T-helper 2 cell treated with Interferon-gamma antibody and Interleukin-4, amounts not matched to agents 5 μg/mL and 100 μg/mL, for 36 hours (primary cell): ENCODE results near the gene C16orf74.

Experiments
- DNase-seq: peaks from one replicate; pipeline ENCODE4 v3.0.0; 2021; ENCODE audit warnings: low spot score
- H3K27ac Mint-ChIP-seq: one replicate; pipeline ENCODE4 v1.8.0; 2021; ENCODE audit warnings: mild to moderate bottlenecking, mixed read lengths
- H3K27me3 Mint-ChIP-seq: one replicate; pipeline ENCODE4 v1.8.0; 2021; ENCODE audit warnings: low read depth, mixed read lengths
- H3K36me3 Mint-ChIP-seq: one replicate; pipeline ENCODE4 v1.8.0; 2021; ENCODE audit warnings: low read depth, mixed read lengths
- H3K4me1 Mint-ChIP-seq: one replicate; pipeline ENCODE4 v1.8.0; 2021; ENCODE audit warnings: low read depth, mixed read lengths
- H3K4me3 Mint-ChIP-seq: one replicate; pipeline ENCODE4 v1.8.0; 2022; ENCODE audit warnings: mild to moderate bottlenecking, moderate library complexity, mixed read lengths
- H3K9me3 Mint-ChIP-seq: one replicate; pipeline ENCODE4 v1.8.0; 2021; ENCODE audit warnings: mixed read lengths

C16orf74 gene

DNA sequence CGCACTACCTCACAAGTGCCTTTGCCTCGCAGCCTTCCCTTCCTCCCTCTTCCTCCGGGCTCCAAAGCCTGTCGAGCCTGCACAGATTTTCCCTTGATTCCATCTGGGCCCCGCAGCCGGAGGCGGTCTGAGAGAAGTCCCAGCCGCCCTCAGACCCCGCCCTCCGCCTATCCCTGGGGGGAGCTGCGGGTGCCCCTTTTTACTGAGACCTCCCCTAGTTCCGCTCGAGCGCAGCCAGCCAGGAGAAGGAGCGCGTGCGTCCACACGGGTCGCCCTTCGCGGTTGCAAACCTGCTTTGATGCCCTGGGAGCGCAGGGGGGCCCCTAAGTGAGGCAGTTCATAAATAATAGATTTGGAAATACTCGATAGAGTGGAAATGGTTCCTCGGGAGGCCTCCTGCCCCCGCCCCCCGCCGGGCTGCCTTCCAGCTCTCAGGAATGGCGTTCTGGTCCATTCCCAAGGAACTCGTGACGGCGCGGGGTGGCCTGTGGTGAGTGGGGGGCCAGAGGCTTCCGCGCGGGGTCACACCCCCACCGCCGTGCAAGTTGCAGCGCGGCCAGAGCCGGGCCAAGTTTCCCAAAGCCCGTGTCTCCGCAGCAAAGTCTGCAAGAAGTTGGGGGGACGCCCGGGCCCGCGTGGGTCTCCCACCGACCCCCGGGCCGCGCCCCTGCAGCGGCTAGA lies 610 bp downstream of the C16orf74 start:
- H3K4me3 Mint-ChIP-seq = peak overlapping the region; percentile 74
- H3K9me3 Mint-ChIP-seq = no peaks in the 10 kb centered on the region
- peaks cover 26% of the 10 kb centered on the region for H3K27me3 Mint-ChIP-seq
- H3K4me1 Mint-ChIP-seq = peaks cover 3% of the 10 kb centered on the region
- H3K36me3 Mint-ChIP-seq = no peaks in the 10 kb centered on the region
- H3K27ac Mint-ChIP-seq = no peak overlapping the region
- DNase-seq = no peak

DNA sequence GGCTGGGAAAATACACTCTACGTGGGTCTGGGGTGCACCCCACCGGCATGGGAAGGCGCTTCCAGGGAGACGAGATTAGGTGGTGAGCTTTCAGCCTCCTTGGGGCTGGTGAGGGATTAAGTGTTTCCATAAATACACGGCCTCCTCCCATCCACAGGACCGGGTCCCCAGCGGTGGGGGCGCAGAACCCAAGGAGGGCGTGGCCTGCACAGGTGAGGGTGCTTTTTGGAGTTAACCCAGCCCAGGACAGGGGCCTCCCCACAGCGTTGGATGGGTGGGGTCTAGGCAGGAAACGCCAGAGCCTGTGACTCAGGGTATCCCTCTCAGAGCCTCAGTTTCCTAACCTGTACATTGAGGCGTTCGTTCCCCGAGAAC lies 1.1 kb downstream of the C16orf74 start:
- Mint-ChIP-seq H3K36me3 (no peaks in the 10 kb centered on the region), H3K4me1 (peaks cover 3% of the 10 kb centered on the region), H3K4me3 (peak overlapping the region; percentile 74), H3K27me3 (peaks cover 26% of the 10 kb centered on the region), H3K9me3 (no peaks in the 10 kb centered on the region), H3K27ac (no peak overlapping the region)
- no peak for DNase-seq

DNA sequence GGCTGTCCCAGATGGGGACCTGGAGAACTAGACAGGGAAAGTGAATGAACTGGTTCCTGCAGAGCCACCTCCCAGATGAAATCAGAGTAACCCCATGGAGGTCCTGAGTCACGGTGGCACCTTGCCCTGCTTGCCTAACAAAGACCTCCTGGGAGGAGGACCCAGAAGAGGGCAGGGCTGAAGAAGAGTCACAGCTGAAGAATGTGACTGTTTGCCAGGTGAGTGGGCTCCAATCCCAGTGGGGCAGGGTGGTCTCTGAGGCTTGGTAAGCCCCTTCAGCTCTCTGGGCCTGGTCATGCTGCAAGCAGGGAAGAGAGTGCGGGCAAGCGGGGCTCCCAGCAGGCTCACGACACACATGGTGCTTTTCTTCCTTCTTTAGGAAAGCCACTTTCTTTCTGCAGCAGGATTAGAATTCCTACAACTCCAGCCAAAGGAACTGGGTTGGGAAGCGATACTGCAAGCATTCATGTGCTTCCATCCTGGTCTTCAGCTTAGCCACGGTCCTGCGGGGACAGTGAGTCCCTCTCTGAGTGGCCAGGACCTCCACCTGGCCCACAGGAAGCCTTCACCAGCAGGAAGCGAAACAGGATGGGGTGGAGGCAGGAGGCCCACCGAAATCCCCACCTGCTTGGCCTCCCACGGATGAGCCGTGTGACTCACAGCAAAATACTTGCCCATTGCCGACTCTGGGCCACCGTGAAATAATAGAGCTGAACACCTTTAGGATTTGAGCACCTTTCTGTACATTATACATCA lies 4.3 kb downstream of the C16orf74 start:
- Mint-ChIP-seq H3K4me3 (no peak overlapping the region), H3K27me3 (peaks cover 16% of the 10 kb centered on the region), H3K9me3 (no peaks in the 10 kb centered on the region), H3K27ac (no peak overlapping the region), H3K4me1 (peaks cover 3% of the 10 kb centered on the region), H3K36me3 (no peaks in the 10 kb centered on the region)
- no peak for DNase-seq

DNA sequence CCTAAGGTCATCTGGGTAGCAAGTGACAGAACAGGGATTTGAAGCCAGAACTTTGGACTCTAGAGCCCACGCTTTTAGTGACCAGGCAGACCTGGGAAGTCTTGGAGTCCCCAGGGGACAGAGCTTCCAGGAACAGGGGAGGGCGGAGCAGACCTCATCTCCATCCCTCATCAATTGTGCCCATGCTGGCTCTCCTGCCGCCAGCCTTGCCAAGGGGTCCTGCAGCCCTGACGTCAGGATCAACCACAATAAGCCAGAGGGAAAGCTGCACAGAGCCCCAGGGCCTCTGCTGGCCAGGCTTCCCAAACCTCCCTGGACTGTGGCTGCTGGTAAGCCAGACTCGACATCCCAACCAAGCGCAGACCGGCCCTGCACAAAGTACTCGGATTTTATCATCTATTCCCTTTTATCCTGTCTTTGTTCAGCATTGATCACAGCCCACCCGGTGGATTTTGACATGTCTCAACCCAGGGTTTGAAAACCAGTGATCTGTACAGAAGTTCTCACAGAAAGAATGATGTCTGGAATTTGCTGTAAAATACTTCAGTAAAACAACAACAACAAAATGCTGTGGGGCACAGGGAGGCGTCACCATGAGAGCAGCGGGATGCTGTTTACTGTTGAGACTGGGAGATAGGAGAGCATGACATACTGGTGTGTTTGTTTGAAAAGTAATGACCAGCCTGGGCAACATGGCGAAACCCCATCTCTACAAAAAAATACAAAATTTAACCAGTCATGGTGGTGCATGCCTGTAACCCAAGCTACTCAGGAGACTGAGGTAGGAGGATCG lies 11.8 kb downstream of the C16orf74 start:
- Mint-ChIP-seq H3K4me1 (peaks cover 7% of the 10 kb centered on the region), H3K4me3 (no peak overlapping the region), H3K27me3 (peaks cover 1% of the 10 kb centered on the region), H3K9me3 (no peaks in the 10 kb centered on the region), H3K36me3 (no peaks in the 10 kb centered on the region), H3K27ac (no peak overlapping the region)
- DNase-seq = no peak

DNA sequence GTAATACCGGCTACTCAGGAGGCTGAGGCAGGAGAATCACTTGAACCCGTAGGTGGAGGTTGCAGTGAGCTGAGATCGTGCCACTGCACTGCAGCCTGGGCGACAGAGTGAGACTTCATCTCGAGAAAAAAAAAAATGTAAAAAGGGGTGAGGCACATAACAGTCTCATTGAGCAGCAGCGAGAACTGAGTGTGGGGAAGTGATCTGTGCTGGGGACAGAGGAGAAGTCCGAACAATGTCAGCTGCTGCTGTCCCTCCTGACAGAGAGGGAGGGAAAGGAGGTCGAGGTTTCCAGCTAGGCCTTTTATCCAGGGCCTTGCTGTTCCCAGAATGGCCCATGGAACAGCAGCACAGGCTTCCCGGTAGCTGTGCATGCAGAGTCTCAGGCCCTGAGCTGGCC lies 14.0 kb downstream of the C16orf74 start:
- Mint-ChIP-seq H3K27ac (no peak overlapping the region), H3K27me3 (peaks cover 1% of the 10 kb centered on the region), H3K4me3 (no peak overlapping the region), H3K4me1 (peaks cover 7% of the 10 kb centered on the region), H3K9me3 (no peaks in the 10 kb centered on the region), H3K36me3 (no peaks in the 10 kb centered on the region)
- no peak for DNase-seq

DNA sequence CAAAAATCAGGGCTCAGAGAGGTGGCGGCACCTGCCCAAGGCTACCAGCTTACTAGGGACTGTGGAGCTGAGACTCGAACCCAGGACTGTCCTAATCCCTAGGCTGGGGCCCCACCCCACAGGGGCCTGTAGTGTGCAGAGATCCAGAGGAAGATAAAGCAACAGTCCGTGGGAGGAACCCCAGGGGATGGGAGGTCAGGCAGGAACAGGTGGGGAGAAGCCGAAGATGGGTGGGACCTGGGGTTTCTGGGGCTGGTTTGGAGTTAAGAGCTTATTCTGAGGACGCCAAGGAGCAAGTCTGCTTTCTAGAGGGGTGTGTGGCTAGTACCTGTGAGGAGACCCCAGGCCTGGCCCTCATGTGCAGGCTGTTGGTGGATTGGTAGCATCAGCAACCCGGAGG lies 14.9 kb downstream of the C16orf74 start:
- no peaks in the 10 kb centered on the region for H3K9me3 Mint-ChIP-seq
- H3K36me3 Mint-ChIP-seq = no peaks in the 10 kb centered on the region
- DNase-seq = no peak
- no peak overlapping the region for H3K27ac Mint-ChIP-seq
- peaks cover 1% of the 10 kb centered on the region for H3K27me3 Mint-ChIP-seq
- H3K4me3 Mint-ChIP-seq = no peak overlapping the region
- H3K4me1 Mint-ChIP-seq = peaks cover 7% of the 10 kb centered on the region

DNA sequence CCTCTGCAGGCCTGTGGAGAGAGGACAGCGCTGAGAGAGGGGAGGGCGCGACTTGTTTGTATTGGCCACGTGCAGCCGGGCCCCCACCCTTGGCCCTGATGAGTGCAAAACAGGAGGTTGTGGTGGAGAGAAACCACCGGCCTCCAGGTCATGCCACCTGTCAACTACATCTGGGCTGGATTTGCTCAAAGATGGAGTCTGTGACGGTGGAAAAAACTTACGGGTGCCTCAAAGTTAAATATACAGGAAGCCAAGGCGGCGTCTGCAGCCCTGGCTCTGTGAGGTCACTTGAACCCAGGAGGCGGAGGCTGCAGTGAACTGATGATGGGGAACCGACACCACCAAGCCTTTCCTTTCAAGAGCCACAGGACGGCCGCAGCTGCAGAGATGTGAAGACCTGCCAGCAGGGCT lies 15.7 kb downstream of the C16orf74 start:
- H3K4me3 Mint-ChIP-seq = no peak overlapping the region
- H3K9me3 Mint-ChIP-seq = no peaks in the 10 kb centered on the region
- H3K27ac Mint-ChIP-seq = no peak overlapping the region
- peaks cover 1% of the 10 kb centered on the region for H3K27me3 Mint-ChIP-seq
- H3K36me3 Mint-ChIP-seq = no peaks in the 10 kb centered on the region
- DNase-seq = no peak
- H3K4me1 Mint-ChIP-seq = peaks cover 7% of the 10 kb centered on the region

DNA sequence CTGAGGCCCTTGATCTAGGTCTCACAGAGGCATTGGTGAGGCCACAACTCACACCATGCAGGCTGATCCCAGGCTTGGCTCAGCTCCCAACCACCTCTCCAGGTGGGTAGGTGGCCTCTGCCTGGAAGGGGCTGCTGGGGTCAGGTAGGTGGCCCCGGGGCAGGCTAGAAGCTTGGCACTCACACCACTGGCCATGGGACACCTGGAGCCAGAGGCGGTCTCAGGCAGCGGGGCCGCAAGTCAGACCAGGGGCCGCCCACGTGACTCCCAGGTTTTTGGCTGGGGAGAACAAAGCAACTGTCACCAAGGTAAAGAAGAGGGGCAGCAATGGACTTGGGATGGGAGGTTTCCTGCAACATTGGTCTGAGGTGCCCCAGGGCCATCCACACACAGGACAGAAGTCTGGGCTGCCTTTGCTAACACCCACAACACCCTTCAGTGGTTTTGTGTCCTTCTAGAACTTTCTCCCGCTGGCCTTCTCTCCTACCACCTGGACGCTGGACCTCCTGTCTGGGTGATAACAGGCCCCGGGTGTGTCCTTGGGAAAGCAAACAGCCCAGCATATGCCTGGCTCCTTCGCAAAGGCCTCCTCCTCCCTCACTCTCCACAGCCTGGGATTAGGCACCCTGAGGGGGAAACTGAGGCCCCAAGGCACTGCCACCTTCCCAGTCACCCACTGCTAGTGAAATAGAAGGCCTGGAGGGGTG lies 16.4 kb downstream of the C16orf74 start:
- peaks cover 1% of the 10 kb centered on the region for H3K27me3 Mint-ChIP-seq
- no peaks in the 10 kb centered on the region for H3K36me3 Mint-ChIP-seq
- no peaks in the 10 kb centered on the region for H3K9me3 Mint-ChIP-seq
- no peak for DNase-seq
- peaks cover 7% of the 10 kb centered on the region for H3K4me1 Mint-ChIP-seq
- no peak overlapping the region for H3K27ac Mint-ChIP-seq
- H3K4me3 Mint-ChIP-seq = no peak overlapping the region

DNA sequence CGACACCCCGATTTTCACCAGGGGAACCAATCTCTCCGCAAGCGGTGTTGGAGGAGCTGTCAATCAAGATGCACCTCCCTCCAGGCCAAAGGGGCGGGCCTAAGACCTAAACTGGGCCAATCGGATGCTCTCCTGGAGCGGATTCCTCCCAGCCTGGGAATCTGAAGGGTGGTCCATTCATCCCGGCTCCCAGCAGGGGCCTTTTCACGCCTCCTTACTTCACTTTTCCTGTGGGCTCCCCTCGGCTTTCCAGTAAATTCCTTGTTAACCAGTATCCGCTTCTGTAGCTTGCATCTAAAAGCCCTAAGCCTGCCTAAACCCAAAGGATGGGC lies 17.1 kb downstream of the C16orf74 start:
- no peak for DNase-seq
- H3K4me1 Mint-ChIP-seq = peaks cover 7% of the 10 kb centered on the region
- H3K4me3 Mint-ChIP-seq = no peak overlapping the region
- no peaks in the 10 kb centered on the region for H3K36me3 Mint-ChIP-seq
- H3K27ac Mint-ChIP-seq = no peak overlapping the region
- no peaks in the 10 kb centered on the region for H3K9me3 Mint-ChIP-seq
- H3K27me3 Mint-ChIP-seq = peaks cover 1% of the 10 kb centered on the region

DNA sequence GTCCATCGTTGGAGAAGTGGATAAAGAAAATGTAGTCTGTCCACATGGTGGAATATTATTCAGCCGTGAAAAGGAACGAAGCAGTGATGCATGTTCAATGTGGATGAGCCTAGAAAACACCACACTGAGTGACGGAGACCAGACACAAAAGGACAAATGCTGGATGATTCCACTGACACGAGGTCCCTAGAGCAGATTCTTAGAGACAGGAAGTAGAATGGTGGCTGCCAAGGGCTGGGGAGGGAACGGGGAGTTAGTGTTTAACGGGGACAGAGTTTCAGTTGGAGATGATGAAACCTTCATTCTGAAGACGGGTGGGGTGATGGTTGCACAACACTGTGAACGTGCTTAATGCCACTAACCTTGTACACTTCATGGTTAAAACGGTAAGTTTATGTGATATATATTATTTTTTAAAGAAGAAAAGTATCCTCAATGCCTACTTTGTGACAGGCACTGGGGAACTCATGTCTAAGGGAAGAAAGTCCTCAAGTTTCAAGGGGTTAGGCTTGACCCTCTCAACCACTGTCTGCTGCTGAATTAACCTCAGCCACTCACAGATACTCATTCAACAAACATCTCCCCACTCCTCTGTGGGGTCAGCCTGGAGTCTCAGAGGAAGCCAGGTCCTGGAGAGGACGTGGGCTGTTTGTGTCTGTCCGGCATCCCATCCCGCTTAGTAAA lies 17.6 kb downstream of the C16orf74 start:
- H3K4me3 Mint-ChIP-seq = no peak overlapping the region
- no peak overlapping the region for H3K27ac Mint-ChIP-seq
- no peaks in the 10 kb centered on the region for H3K36me3 Mint-ChIP-seq
- peaks cover 1% of the 10 kb centered on the region for H3K27me3 Mint-ChIP-seq
- DNase-seq = no peak
- H3K4me1 Mint-ChIP-seq = peaks cover 7% of the 10 kb centered on the region
- no peaks in the 10 kb centered on the region for H3K9me3 Mint-ChIP-seq

DNA sequence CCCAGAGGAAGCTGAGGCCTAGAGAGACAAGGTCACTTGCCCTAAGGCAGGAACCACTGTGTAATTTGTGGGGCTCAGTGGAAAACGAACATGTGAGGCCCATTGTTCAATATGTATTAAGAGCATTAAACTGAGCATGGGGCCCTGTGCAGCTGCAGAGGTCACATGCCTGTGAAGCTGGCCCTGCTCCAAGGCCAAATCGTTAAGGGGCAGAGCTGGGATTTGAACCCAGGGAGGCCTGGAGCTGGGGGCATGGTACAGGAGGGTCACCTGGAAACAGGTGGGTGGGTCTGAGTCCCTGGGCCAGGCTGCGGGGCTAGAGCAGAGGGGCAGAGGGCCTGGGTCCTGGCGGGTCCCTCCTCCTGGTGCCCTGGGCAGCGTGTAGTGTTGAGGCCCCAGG lies 19.7 kb downstream of the C16orf74 start:
- H3K9me3 Mint-ChIP-seq = no peaks in the 10 kb centered on the region
- DNase-seq = no peak

DNA sequence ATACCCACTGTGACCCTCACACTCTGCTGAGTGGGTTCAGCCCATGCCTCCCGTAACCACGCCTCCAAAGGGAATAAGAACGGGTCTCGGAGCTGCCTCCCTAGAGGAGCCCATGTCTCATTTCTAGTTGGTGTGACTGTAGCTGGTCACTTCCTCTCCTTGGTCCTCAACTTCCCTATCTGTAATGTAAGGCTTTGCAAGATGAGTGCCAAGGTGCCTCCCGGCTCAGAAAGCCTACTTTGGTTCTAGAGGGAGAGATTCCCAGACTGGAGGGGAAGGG lies 20.8 kb downstream of the C16orf74 start:
- no peak overlapping the region for H3K4me3 Mint-ChIP-seq

More for the DNA sequence above, 19.7 kb downstream of the C16orf74 start:
- Mint-ChIP-seq H3K36me3 (no peaks in the 10 kb centered on the region), H3K4me3 (no peak overlapping the region), H3K4me1 (peaks cover 7% of the 10 kb centered on the region), H3K27me3 (peaks cover 1% of the 10 kb centered on the region), H3K27ac (no peak overlapping the region)

DNA sequence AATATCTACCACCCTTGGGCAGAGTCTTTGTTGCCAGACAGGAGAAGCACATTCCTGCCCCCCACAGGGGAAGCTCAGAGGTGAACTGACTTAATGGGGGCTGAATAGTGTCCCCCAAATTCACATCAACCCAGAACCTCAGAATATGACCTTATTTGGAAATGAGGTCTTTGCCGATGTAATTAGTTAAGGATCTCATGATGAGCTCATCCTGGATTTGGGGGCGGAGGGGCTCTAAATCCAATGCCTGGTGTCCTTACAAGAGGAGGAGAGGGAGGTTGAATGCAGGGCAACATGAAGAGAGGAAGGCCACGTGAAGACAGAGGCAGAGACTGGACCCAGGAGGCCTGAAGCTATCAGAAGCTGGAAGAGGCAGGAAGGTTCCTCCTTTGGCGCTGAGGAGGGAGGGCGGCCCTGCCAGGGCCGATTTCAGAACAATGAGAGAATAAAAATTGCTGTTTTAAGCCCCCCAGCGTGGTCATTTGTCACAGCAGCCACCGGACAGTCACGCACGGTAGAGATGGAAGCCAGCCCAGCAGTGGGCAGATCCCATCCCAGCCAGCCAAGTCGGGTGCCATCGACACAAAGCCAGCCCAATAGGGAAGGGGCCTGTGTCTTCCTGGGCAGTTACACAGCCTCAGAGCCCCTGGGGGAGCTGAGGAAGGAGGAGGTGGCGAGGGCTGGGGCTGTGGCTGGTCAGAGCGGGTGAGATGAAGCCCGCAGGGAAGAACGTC lies 21.3 kb downstream of the C16orf74 start:
- Mint-ChIP-seq H3K36me3 (no peaks in the 10 kb centered on the region), H3K4me1 (no peaks in the 10 kb centered on the region), H3K9me3 (no peaks in the 10 kb centered on the region), H3K4me3 (no peak overlapping the region), H3K27me3 (no peaks in the 10 kb centered on the region), H3K27ac (no peak overlapping the region)
- no peak for DNase-seq

More for the DNA sequence above, 20.8 kb downstream of the C16orf74 start:
- Mint-ChIP-seq H3K27ac (no peak overlapping the region), H3K9me3 (no peaks in the 10 kb centered on the region), H3K36me3 (no peaks in the 10 kb centered on the region), H3K4me1 (peaks cover under 1% of the 10 kb centered on the region), H3K27me3 (no peaks in the 10 kb centered on the region)
- no peak for DNase-seq
